A549 (cell line): Measurements from ENCODE around the gene ADPRHL1. TPM values are rescaled to one million over a fixed set of nuclear protein-coding genes. Genes with fewer than 3 reads are reported as not detected.

Experiments used
- ATAC-seq, 2 experiments: fragments of 200-7000 bp in 1 of 2; fragments of >200 bp in 1 of 2; cut with Nextera tagmentation in 1 of 2; cut with Tn5 transposase in 1 of 2; 3 replicates each; pipeline versions ENCODE4 v1.8.0 to v1.9.1; 2018 to 2020; ENCODE audit warnings: mild to moderate bottlenecking in 1 of 2, moderate library complexity in 1 of 2
- CTCF ChIA-PET: fragments of 300-600 bp; sonication (Branson Sonifier 250); formaldehyde crosslinking; extraction: SDS; loops from one replicate; lab custom pipeline; 2021; ENCODE audit warnings: antibody characterized with exemption, inconsistent platforms; lab: Yijun Ruan, JAX
- POLR2A ChIA-PET: fragments of 350-600 bp; formaldehyde crosslinking; extraction: SDS; loops from one replicate; lab custom pipeline; 2021; ENCODE audit warnings: antibody characterized with exemption, inconsistent platforms; lab: Yijun Ruan, JAX
- DNase-seq, 2 experiments: peaks; one replicate each; pipeline versions ENCODE4 v3.0.0 to v3.0.0-alpha.2; 2011 to 2016; ENCODE audit warnings: low read depth in 1 of 2, low spot score in 1 of 2
- FAIRE-seq: peaks from 2 replicates; lab custom pipeline; 2011; peaks lifted over from hg19 to GRCh38; lab: Jason Lieb, UNC
- H3K27ac ChIP-seq, 2 experiments: fragments of >200 bp; sonication (Bioruptor Twin); formaldehyde crosslinking; 3 replicates each; pipeline ENCODE4 v1.5.1; 2016 to 2017
- H3K4me1 ChIP-seq: fragments of >200 bp; sonication (Bioruptor Twin); formaldehyde crosslinking; 3 replicates; pipeline ENCODE4 v1.6.1; 2016
- H3K4me2 ChIP-seq: fragments of >200 bp; sonication (Bioruptor Twin); formaldehyde crosslinking; 3 replicates; pipeline ENCODE4 v1.6.1; 2016
- H3K4me3 ChIP-seq: fragments of >200 bp; sonication (Bioruptor Twin); formaldehyde crosslinking; 3 replicates; pipeline ENCODE4 v1.5.1; 2016
- H3K9me3 ChIP-seq: fragments of >200 bp; sonication (Bioruptor Twin); formaldehyde crosslinking; 3 replicates; pipeline ENCODE4 v1.6.1; 2016
- ESRRA ChIP-seq: fragments of 150-350 bp; IDR thresholded peaks from 2 replicates; pipeline ENCODE4 v1.6.1; 2014; ENCODE audit warnings: mild to moderate bottlenecking, low read length, borderline replicate concordance
- FOSL2 ChIP-seq, 2 experiments: fragments of 450-650 bp in 1 of 2; fragments of >200 bp in 1 of 2; sonication (Bioruptor Twin) in 1 of 2; formaldehyde crosslinking; IDR thresholded peaks; 2 replicates each; pipeline versions ENCODE4 v1.5.0 to v1.6.1; 2016 to 2020; ENCODE audit warnings: mild to moderate bottlenecking in 1 of 2, moderate library complexity in 1 of 2
- HMGXB4 ChIP-seq: fragments of 250-450 bp; sonication (Bioruptor Pico); IDR thresholded peaks from 2 replicates; pipeline ENCODE4 v1.5.0; 2021; ENCODE audit warnings: mild to moderate bottlenecking, moderate library complexity, borderline replicate concordance
- HOXB5 ChIP-seq: fragments of 250-450 bp; sonication (Bioruptor Pico); IDR thresholded peaks from 2 replicates; pipeline ENCODE4 v1.5.0; 2020; ENCODE audit warnings: mild to moderate bottlenecking, moderate library complexity
- KDM1A ChIP-seq: fragments of 200-600 bp; sonication (generic); IDR thresholded peaks from 2 replicates; pipeline ENCODE4 v1.6.1; 2016; ENCODE audit warnings: low read depth, mild to moderate bottlenecking
- KDM5A ChIP-seq: fragments of 200-600 bp; sonication (generic); IDR thresholded peaks from 2 replicates; pipeline ENCODE4 v1.6.1; 2016; ENCODE audit warnings: antibody characterized with exemption, mild to moderate bottlenecking
- MAX ChIP-seq: IDR thresholded peaks from 2 replicates; pipeline ENCODE4 v1.6.1; 2012
- MAZ ChIP-seq: fragments of 150-350 bp; IDR thresholded peaks from 2 replicates; pipeline ENCODE4 v1.6.1; 2014; ENCODE audit warnings: antibody characterized with exemption, low read depth, low read length, borderline replicate concordance
- MYC ChIP-seq: IDR thresholded peaks from 2 replicates; pipeline ENCODE4 v1.6.1; 2012; ENCODE audit warnings: mild to moderate bottlenecking, inconsistent platforms, low read length, improper control_type of control experiment, borderline replicate concordance
- NFE2L2 ChIP-seq: fragments of 150-350 bp; conservative IDR thresholded peaks from 2 replicates; pipeline ENCODE4 v1.6.1; 2014; ENCODE audit warnings: low read length
- NPAS2 ChIP-seq: fragments of 250-450 bp; sonication (Bioruptor Pico); IDR thresholded peaks from 2 replicates; pipeline ENCODE4 v1.8.0; 2022; ENCODE audit warnings: mild to moderate bottlenecking, moderate library complexity, borderline replicate concordance
- NR3C1 ChIP-seq: fragments of >200 bp; sonication (Bioruptor Twin); formaldehyde crosslinking; IDR thresholded peaks from 3 replicates; pipeline ENCODE4 v1.6.1; 2017
- POLR2A ChIP-seq: IDR thresholded peaks from 2 replicates; pipeline ENCODE4 v1.6.1; 2012; ENCODE audit warnings: mild to moderate bottlenecking, low read length
- RNF2 ChIP-seq: fragments of 200-600 bp; sonication (generic); IDR thresholded peaks from 2 replicates; pipeline ENCODE4 v1.6.1; 2016; ENCODE audit warnings: low read depth, mild to moderate bottlenecking, antibody characterized with exemption, moderate library complexity, borderline replicate concordance
- SMC3 ChIP-seq: fragments of >200 bp; sonication (Bioruptor Twin); formaldehyde crosslinking; IDR thresholded peaks from 3 replicates; pipeline ENCODE4 v1.6.1; 2018; ENCODE audit warnings: inconsistent platforms
- SREBF2 ChIP-seq: fragments of 450-650 bp; IDR thresholded peaks from 2 replicates; pipeline ENCODE4 v1.6.1; 2014; ENCODE audit warnings: mild to moderate bottlenecking, moderate library complexity
- ZC3H11A ChIP-seq: fragments of 450-650 bp; IDR thresholded peaks from 2 replicates; pipeline ENCODE4 v1.6.1; 2014; ENCODE audit warnings: antibody characterized with exemption, mild to moderate bottlenecking
- ZFP36 ChIP-seq: fragments of 450-650 bp; IDR thresholded peaks from 2 replicates; pipeline ENCODE4 v1.6.1; 2014; ENCODE audit warnings: borderline replicate concordance; ENCODE audit not compliant: partially characterized antibody
- ZNF302 ChIP-seq: fragments of 250-450 bp; sonication (Bioruptor Pico); IDR thresholded peaks from 2 replicates; pipeline ENCODE4 v1.9.0; 2021; ENCODE audit warnings: inconsistent platforms, mild to moderate bottlenecking, moderate library complexity
- whole genome bisulfite sequencing: methylation state at CpG from one replicate; pipeline ENCODE4 v1.1.6; 2017; ENCODE audit errors: missing lambda C conversion rate; 5-methylcytosine and 5-hydroxymethylcytosine counted together
- polyA plus RNA-seq, 4 experiments: library from polyadenylated mRNA; depleted of rRNA in 3 of 4; stranded (reverse); fragments of >200 nt; fragmentation: RNase III in 1 of 4; extraction: RNeasy Plus Mini Kit Qiagen cat#74134 plus additional on column Dnase treatment in 1 of 4; gene quantifications; 2 replicates in 3 of 4; 3 replicates in 1 of 4; pipeline ENCODE4 v1.2.3, GENCODE V29; 2011 to 2017
- TF ChIP-seq, protein P1 (sequence below): IDR thresholded peaks from 2 replicates; pipeline ENCODE4 v1.6.1; 2012; ENCODE audit warnings: low read depth, borderline replicate concordance

Gene ADPRHL1
- polyA plus RNA-seq, 2 of the 4 experiments (the other 2 are of a cell fraction), result 11.0 to 11.4 TPM

- no peak overlapping the region for H3K27ac ChIP-seq
- TF ChIP-seq HOXB5 (CRISPR knock-in tag), result no peak
- ChIA-PET CTCF (interaction anchor here (1.3 to 1.5 kb wide), 2 partner anchors 9 to 17 kb away, joined by 5 read pairs; no protein-coding TSS in a partner anchor), POLR2A (no interaction called here)
- DNase-seq (no peak), FAIRE-seq (no peak), ATAC-seq (no peak)
- no peaks in the 10 kb centered on the region for H3K9me3 ChIP-seq
- 93% methylated on average over 10 of the region's 11 CpGs for WGBS
- H3K4me3 ChIP-seq, result no peak overlapping the region
- H3K4me1 ChIP-seq, result no peaks in the 10 kb centered on the region
- no peak overlapping the region for H3K4me2 ChIP-seq
These were observed 22.0 kb upstream of the ADPRHL1 start for GRCh38 chr13:113475280-113475679.

- no peak overlapping the region for H3K27ac ChIP-seq
- CTCF ChIA-PET, result interaction anchor here (1.0 to 1.3 kb wide), 2 partner anchors 9 to 10 kb away, joined by 4 to 5 read pairs; no protein-coding TSS in a partner anchor
- H3K4me2 ChIP-seq, result no peak overlapping the region
- FAIRE-seq, result no peak
- DNase-seq, result no peak
- TF ChIP-seq NPAS2 (CRISPR knock-in tag) (no peak), HOXB5 (CRISPR knock-in tag) (no peak), RNF2 (no peak), NFE2L2 (no peak)
- 92% methylated on average over 10 of the region's 10 CpGs for WGBS
- no peak; a peak in 1 of 6 replicates for ATAC-seq
- H3K4me1 ChIP-seq, result no peaks in the 10 kb centered on the region
- POLR2A ChIA-PET, result interaction anchor here (0.6 kb wide), 1 partner anchor 12 kb away, joined by 3 read pairs; no protein-coding TSS in a partner anchor
- no peak overlapping the region for H3K4me3 ChIP-seq
- no peaks in the 10 kb centered on the region for H3K9me3 ChIP-seq
These were observed 20.9 kb upstream of the ADPRHL1 start for GRCh38 chr13:113474179-113474578.

GRCh38 chr13:113472355-113473025, 19.2 kb upstream of the ADPRHL1 start:
- TF ChIP-seq ZNF302 (CRISPR knock-in tag), result no peak
- no peak for TF ChIP-seq NR3C1
- no peak for TF ChIP-seq MYC
- TF ChIP-seq MAX, result no peak
- TF ChIP-seq ESRRA, result no peak
- TF ChIP-seq, protein P1, sequence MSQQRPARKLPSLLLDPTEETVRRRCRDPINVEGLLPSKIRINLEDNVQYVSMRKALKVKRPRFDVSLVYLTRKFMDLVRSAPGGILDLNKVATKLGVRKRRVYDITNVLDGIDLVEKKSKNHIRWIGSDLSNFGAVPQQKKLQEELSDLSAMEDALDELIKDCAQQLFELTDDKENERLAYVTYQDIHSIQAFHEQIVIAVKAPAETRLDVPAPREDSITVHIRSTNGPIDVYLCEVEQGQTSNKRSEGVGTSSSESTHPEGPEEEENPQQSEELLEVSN, result no peak
- no peak for TF ChIP-seq MAZ
- no peak for TF ChIP-seq HMGXB4 (CRISPR knock-in tag)
- no peak for TF ChIP-seq SREBF2
- no peak for TF ChIP-seq KDM5A
- TF ChIP-seq SMC3, result no peak
- no peak for TF ChIP-seq KDM1A
- TF ChIP-seq ZC3H11A, result no peak
- TF ChIP-seq POLR2A, result no peak
- no peak for TF ChIP-seq ZFP36
- TF ChIP-seq FOSL2 (IDR thresholded peaks at IDR 0.05), result no peak
- no peak for TF ChIP-seq FOSL2 (CRISPR knock-in tag; IDR thresholded peaks at IDR 0.05)
- 88% methylated on average over 26 of the region's 28 CpGs for WGBS
- ATAC-seq (no peak; a peak in 1 of 6 replicates), DNase-seq (no peak), FAIRE-seq (no peak)
- no peaks in the 10 kb centered on the region for H3K4me1 ChIP-seq
- ChIA-PET CTCF (no interaction called here), POLR2A (no interaction called here)
- no peak overlapping the region for H3K4me2 ChIP-seq
- H3K4me3 ChIP-seq, result no peak overlapping the region
- H3K27ac ChIP-seq, result no peak overlapping the region
- H3K9me3 ChIP-seq, result no peaks in the 10 kb centered on the region
